Fibroblast of lung (primary cell): ENCODE data around the gene SRP14. TPM values are rescaled to one million over a fixed set of nuclear protein-coding genes. Genes with fewer than 3 reads are reported as not detected.
A peak's percentile ranks its signal among the peaks of the same experiment; 100 is the strongest.
"Not testable (repeated sequence)": the region's sequence is repeated elsewhere in the genome, so short reads cannot be mapped to it uniquely, and the experiment has no call there.

Source experiments
- DNase-seq, 2 donors: peaks; one replicate each; pipeline versions ENCODE4 v3.0.0 to v3.0.0-alpha.2; 2010; ENCODE audit warnings: low read depth in 2 of 2
- H2AFZ ChIP-seq: 2 replicates; pipeline ENCODE4 v1.5.1; 2012; ENCODE audit warnings: low read length, control low read depth, inconsistent platforms
- H3K27ac ChIP-seq: 2 replicates; pipeline ENCODE4 v1.5.1; 2011; ENCODE audit warnings: low read length, control low read depth; ENCODE audit not compliant: insufficient read depth
- H3K27me3 ChIP-seq: 2 replicates; pipeline ENCODE4 v1.5.1; 2011; ENCODE audit warnings: mild to moderate bottlenecking, low read length; ENCODE audit not compliant: control insufficient read depth, insufficient read depth
- H3K36me3 ChIP-seq: 2 replicates; pipeline ENCODE4 v1.5.1; 2011; ENCODE audit warnings: low read length; ENCODE audit not compliant: control insufficient read depth, insufficient read depth
- H3K4me1 ChIP-seq: 2 replicates; pipeline ENCODE4 v1.5.1; 2011; ENCODE audit warnings: low read length; ENCODE audit not compliant: control insufficient read depth, insufficient read depth; ENCODE audit errors: extremely low read depth
- H3K4me2 ChIP-seq: 2 replicates; pipeline ENCODE4 v1.5.1; 2011; ENCODE audit warnings: low read length, control low read depth; ENCODE audit not compliant: insufficient read depth; ENCODE audit errors: extremely low read depth
- H3K4me3 ChIP-seq, 4 experiments: fragments of 200-600 bp in 1 of 4; sonication (generic) in 1 of 4; replicated peaks in 1 of 4; 2 replicates each; pipeline ENCODE4 v1.5.1; 2011 to 2016; ENCODE audit warnings: low read length in 4 of 4, low read depth in 3 of 4, mild to moderate bottlenecking in 3 of 4, control low read depth in 2 of 4, inconsistent platforms in 1 of 4, mixed read lengths in 1 of 4; ENCODE audit not compliant: insufficient read depth in 1 of 4; ENCODE audit errors: control extremely low read depth in 1 of 4
- H3K79me2 ChIP-seq: 2 replicates; pipeline ENCODE4 v1.5.1; 2012; ENCODE audit warnings: mild to moderate bottlenecking, low read length, inconsistent platforms; ENCODE audit not compliant: control insufficient read depth, insufficient read depth
- H3K9ac ChIP-seq: 2 replicates; pipeline ENCODE4 v1.5.1; 2011; ENCODE audit warnings: mild to moderate bottlenecking, low read length, control low read depth; ENCODE audit not compliant: insufficient read depth
- H3K9me3 ChIP-seq: 2 replicates; pipeline ENCODE4 v1.5.1; 2012; ENCODE audit warnings: low read depth, low read length; ENCODE audit not compliant: control insufficient read depth, insufficient read depth
- H4K20me1 ChIP-seq: 2 replicates; pipeline ENCODE4 v1.5.1; 2011; ENCODE audit warnings: low read length; ENCODE audit not compliant: control insufficient read depth, insufficient read depth; ENCODE audit errors: extremely low read depth
- CTCF ChIP-seq, 2 donors: IDR thresholded peaks in 1 of 2; conservative IDR thresholded peaks in 1 of 2; 1 replicate in 1 of 2; 2 replicates in 1 of 2; pipeline ENCODE4 v1.5.1; 2011 to 2012; ENCODE audit warnings: low read length in 2 of 2, control low read depth in 1 of 2, inconsistent platforms in 1 of 2, low read depth in 1 of 2, mild to moderate bottlenecking in 1 of 2
- EZH2 ChIP-seq: IDR thresholded peaks from 2 replicates; pipeline ENCODE4 v1.5.1; 2012; ENCODE audit warnings: low read length, control low read depth, mild to moderate bottlenecking; ENCODE audit errors: missing control alignments
- polyA plus RNA-seq, 2 donors: library from polyadenylated mRNA; depleted of rRNA in 1 of 2; stranded (reverse) in 1 of 2; unstranded in 1 of 2; fragments of >200 nt; gene quantifications; 2 replicates each; pipeline ENCODE4 v1.2.1, GENCODE V29; 2011 to 2012; ENCODE audit warnings: missing spikeins in 1 of 2
- total RNA-seq: library from RNA; depleted of rRNA; stranded (reverse); fragments of >200 nt; gene quantifications from 2 replicates; pipeline ENCODE4 v1.2.1, GENCODE V29; 2014

The SRP14 gene
- total and polyA plus RNA-seq, 2 donors (not counting 1 experiment from before 2014, with no cell fraction given), result 162 to 465 TPM

GRCh38 chr15:40016224-40016865 is 22.6 kb downstream of the SRP14 start:
- no peak overlapping the region for H3K4me2 ChIP-seq
- H3K36me3 ChIP-seq, result peaks cover 23% of the 10 kb centered on the region
- H3K27ac ChIP-seq, result no peak overlapping the region
- H2AFZ ChIP-seq, result no peak overlapping the region
- no peaks in the 10 kb centered on the region for H3K9me3 ChIP-seq
- H3K9ac ChIP-seq, result no peak overlapping the region
- peaks cover 1% of the 10 kb centered on the region for H4K20me1 ChIP-seq
- H3K79me2 ChIP-seq, result no peaks in the 10 kb centered on the region
- DNase-seq, result peak; percentile 55 to 79
- no peak overlapping the region for H3K4me3 ChIP-seq
- no peaks in the 10 kb centered on the region for H3K27me3 ChIP-seq
- no peaks in the 10 kb centered on the region for H3K4me1 ChIP-seq
- TF ChIP-seq EZH2, result no peak
- no peak for TF ChIP-seq CTCF (conservative IDR thresholded peaks at IDR 0.05 in 1 of 2, IDR thresholded peaks at IDR 0.05 in 1 of 2; ENCODE audit: low read depth in 1 of 2, low read length in 2 of 2)

GRCh38 chr15:40014390-40014789 is 24.6 kb downstream of the SRP14 start:
- TF ChIP-seq EZH2, result no peak
- no peak for TF ChIP-seq CTCF (conservative IDR thresholded peaks at IDR 0.05 in 1 of 2, IDR thresholded peaks at IDR 0.05 in 1 of 2; ENCODE audit: low read depth in 1 of 2, low read length in 2 of 2)

GRCh38 chr15:40013372-40013771 is 25.6 kb downstream of the SRP14 start:
- H3K9me3 ChIP-seq, H3K79me2 ChIP-seq, H2AFZ ChIP-seq, H3K27ac ChIP-seq, H3K27me3 ChIP-seq, H3K4me1 ChIP-seq, DNase-seq, H3K9ac ChIP-seq, H3K4me3 ChIP-seq, H3K4me2 ChIP-seq, H4K20me1 ChIP-seq: not testable (repeated sequence)
- H3K36me3 ChIP-seq, result peaks cover 18% of the 10 kb centered on the region

More at GRCh38 chr15:40014390-40014789, 24.6 kb downstream of the SRP14 start:
- H3K79me2 ChIP-seq, result no peaks in the 10 kb centered on the region
- H3K27ac ChIP-seq, result no peak overlapping the region
- no peaks in the 10 kb centered on the region for H3K4me1 ChIP-seq
- DNase-seq, result no peak
- H3K4me2 ChIP-seq, result no peak overlapping the region
- no peaks in the 10 kb centered on the region for H4K20me1 ChIP-seq
- no peak overlapping the region for H3K9ac ChIP-seq
- H3K9me3 ChIP-seq, result no peaks in the 10 kb centered on the region
- H3K4me3 ChIP-seq, result no peak overlapping the region
- no peaks in the 10 kb centered on the region for H3K27me3 ChIP-seq
- H2AFZ ChIP-seq, result no peak overlapping the region
- peaks cover 18% of the 10 kb centered on the region for H3K36me3 ChIP-seq
